CD8-positive, alpha-beta memory T cell (primary cell): ENCODE data around the gene ALPK3. TPM values are rescaled to one million over a fixed set of nuclear protein-coding genes. Genes with fewer than 3 reads are reported as not detected.

ENCODE experiments used
- CTCF ChIA-PET: fragments of 350-600 bp; sonication (Branson Sonifier 250); formaldehyde crosslinking; loops from one replicate; lab custom pipeline; 2021; ENCODE audit warnings: antibody characterized with exemption; lab: Charles Lee
- POLR2A ChIA-PET: fragments of 350-600 bp; sonication (Branson Sonifier 250); formaldehyde crosslinking; loops from one replicate; lab custom pipeline; 2021; ENCODE audit warnings: antibody characterized with exemption; lab: Charles Lee
- DNase-seq, 5 donors: peaks; one replicate each; pipeline versions ENCODE4 v3.0.0 to v3.0.0-alpha.2; 2020 to 2022; ENCODE audit warnings: mixed read lengths in 1 of 5
- H3K27ac ChIP-seq: one replicate; pipeline ENCODE4 v1.7.0; 2013; ENCODE audit warnings: low read depth, mild to moderate bottlenecking, low read length, moderate library complexity
- H3K27me3 ChIP-seq: 2 replicates; pipeline ENCODE4 v1.7.0; 2013; ENCODE audit warnings: low read length, mild to moderate bottlenecking; ENCODE audit not compliant: insufficient read depth, poor library complexity, severe bottlenecking
- H3K36me3 ChIP-seq: 2 replicates; pipeline ENCODE4 v1.7.0; 2013; ENCODE audit warnings: mild to moderate bottlenecking, low read length, moderate library complexity; ENCODE audit not compliant: insufficient read depth
- H3K4me1 ChIP-seq: 2 replicates; pipeline ENCODE4 v1.7.0; 2013; ENCODE audit warnings: mild to moderate bottlenecking, low read length, moderate library complexity; ENCODE audit not compliant: insufficient read depth
- H3K4me3 ChIP-seq: 2 replicates; pipeline ENCODE4 v1.7.0; 2013; ENCODE audit warnings: mild to moderate bottlenecking, low read length
- H3K9me3 ChIP-seq: 2 replicates; pipeline ENCODE4 v1.7.0; 2013; ENCODE audit warnings: mild to moderate bottlenecking, low read length
- H3K27ac Mint-ChIP-seq, 8 donors: one replicate each; pipeline ENCODE4 v1.8.0; 2020 to 2021; ENCODE audit warnings: mixed read lengths in 8 of 8, mild to moderate bottlenecking in 6 of 8, inconsistent platforms in 3 of 8, moderate library complexity in 3 of 8
- H3K27me3 Mint-ChIP-seq, 2 donors: one replicate each; pipeline ENCODE4 v1.8.0; 2020 to 2021; ENCODE audit warnings: mixed read lengths in 2 of 2, mild to moderate bottlenecking in 1 of 2, moderate library complexity in 1 of 2
- H3K36me3 Mint-ChIP-seq, 3 donors: one replicate each; pipeline ENCODE4 v1.8.0; 2020 to 2021; ENCODE audit warnings: mixed read lengths in 3 of 3, inconsistent platforms in 1 of 3, mild to moderate bottlenecking in 1 of 3
- H3K4me1 Mint-ChIP-seq, 3 donors: one replicate each; pipeline ENCODE4 v1.8.0; 2020 to 2021; ENCODE audit warnings: mixed read lengths in 3 of 3, inconsistent platforms in 1 of 3, mild to moderate bottlenecking in 1 of 3
- H3K4me3 Mint-ChIP-seq, 7 donors: one replicate each; pipeline ENCODE4 v1.8.0; 2020 to 2021; ENCODE audit warnings: mixed read lengths in 7 of 7, mild to moderate bottlenecking in 6 of 7, moderate library complexity in 4 of 7, inconsistent platforms in 2 of 7
- H3K9me3 Mint-ChIP-seq, 5 donors: one replicate each; pipeline ENCODE4 v1.8.0; 2020 to 2022; ENCODE audit warnings: mixed read lengths in 5 of 5, mild to moderate bottlenecking in 3 of 5, moderate library complexity in 2 of 5, inconsistent platforms in 1 of 5
- polyA plus RNA-seq: library from polyadenylated mRNA; unstranded; fragments of 300-500 nt; fragmentation: Illumina TruSeq; gene quantifications from one replicate; pipeline ENCODE4 v1.2.3, GENCODE V29; 2021
- total RNA-seq, 2 experiments: library from RNA; stranded (reverse); gene quantifications; one replicate each; pipeline ENCODE4 v1.2.3, GENCODE V29; 2021

The ALPK3 gene
- total and polyA plus RNA-seq, 3 experiments from 2014 or later: 0.03 to 0.18 (median 0.07) TPM

DNA sequence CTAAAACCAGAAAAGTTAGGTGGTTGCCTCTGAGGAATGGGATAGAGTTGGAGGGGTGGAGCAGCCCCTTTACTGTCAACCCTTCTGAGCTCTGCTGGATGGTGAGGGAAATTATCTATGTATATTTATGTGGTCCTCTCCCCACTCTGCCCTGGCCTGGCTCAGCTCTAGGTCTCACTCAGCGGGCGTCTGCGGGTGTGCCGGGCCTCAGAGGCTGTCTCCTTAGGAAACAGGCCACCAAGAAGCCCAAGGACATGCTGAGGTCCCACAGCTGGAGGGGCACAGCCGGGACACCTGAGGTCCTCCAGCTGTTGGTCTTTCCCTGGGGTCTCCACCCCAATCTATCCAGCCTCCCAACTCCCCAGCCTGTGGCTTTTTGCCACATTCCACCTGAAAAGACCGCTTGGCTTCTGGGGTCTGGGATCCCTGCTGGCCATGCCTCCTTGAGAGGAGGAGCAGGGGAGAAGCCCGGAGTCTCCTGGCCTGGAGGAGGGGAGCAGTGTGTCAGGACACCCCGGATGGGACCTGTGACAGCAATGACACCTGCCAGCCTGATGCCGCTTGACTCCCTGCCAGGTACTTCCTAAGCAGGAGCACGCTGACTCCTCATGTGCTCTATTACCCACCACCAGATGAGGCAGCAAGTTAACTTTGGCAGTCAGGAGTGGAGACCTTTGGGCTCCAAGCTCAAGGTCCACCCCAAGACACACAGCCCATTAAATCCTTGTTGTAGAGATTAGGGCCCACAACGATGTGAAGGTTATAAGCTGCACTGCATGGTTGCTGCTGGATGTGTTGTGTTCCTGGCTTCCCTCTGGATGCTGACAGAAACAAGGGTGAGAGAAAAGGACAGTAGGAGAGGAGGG is 67.0 kb downstream of the ALPK3 start, which contains the start of gene SLC28A1:
SLC28A1 (plus strand) TSS at position 747 of the 866 bp plus-strand sequence. CDS start 3,099 bp downstream, outside the sequence.
- no peak for DNase-seq
- Mint-ChIP-seq H3K9me3 (no peaks in the 10 kb centered on the region), H3K4me3 (no peak within 1 kb of the TSS), H3K36me3 (no peaks in the 10 kb centered on the region), H3K4me1 (no peaks in the 10 kb centered on the region), H3K27ac (no peak within 1 kb of the TSS), H3K27me3 (peaks cover 3 to 16% of the 10 kb centered on the region in 2 donors)
- Histone ChIP-seq H3K36me3 (no peaks in the 10 kb centered on the region), H3K4me3 (no peak within 1 kb of the TSS), H3K4me1 (no peaks in the 10 kb centered on the region), H3K27me3 (no peaks in the 10 kb centered on the region), H3K9me3 (no peaks in the 10 kb centered on the region), H3K27ac (no peak within 1 kb of the TSS)
- ChIA-PET POLR2A (no interaction called here), CTCF (no interaction called here)

- no peaks in the 10 kb centered on the region for H3K36me3 ChIP-seq
- Mint-ChIP-seq H3K27me3 (peaks cover 1 to 17% of the 10 kb centered on the region in 2 donors), H3K27ac (no peak overlapping the region), H3K36me3 (no peaks in the 10 kb centered on the region), H3K4me3 (no peak overlapping the region), H3K4me1 (no peaks in the 10 kb centered on the region), H3K9me3 (no peaks in the 10 kb centered on the region)
- no peaks in the 10 kb centered on the region for H3K4me1 ChIP-seq
- H3K27me3 ChIP-seq: no peaks in the 10 kb centered on the region
- H3K9me3 ChIP-seq: no peaks in the 10 kb centered on the region
- no peak overlapping the region for H3K4me3 ChIP-seq
- H3K27ac ChIP-seq: no peak overlapping the region
- DNase-seq: no peak
- CTCF ChIA-PET: no interaction called here
- POLR2A ChIA-PET: no interaction called here
These were observed 68.6 kb downstream of the ALPK3 start for GRCh38 chr15:84885801-84886200.

DNA sequence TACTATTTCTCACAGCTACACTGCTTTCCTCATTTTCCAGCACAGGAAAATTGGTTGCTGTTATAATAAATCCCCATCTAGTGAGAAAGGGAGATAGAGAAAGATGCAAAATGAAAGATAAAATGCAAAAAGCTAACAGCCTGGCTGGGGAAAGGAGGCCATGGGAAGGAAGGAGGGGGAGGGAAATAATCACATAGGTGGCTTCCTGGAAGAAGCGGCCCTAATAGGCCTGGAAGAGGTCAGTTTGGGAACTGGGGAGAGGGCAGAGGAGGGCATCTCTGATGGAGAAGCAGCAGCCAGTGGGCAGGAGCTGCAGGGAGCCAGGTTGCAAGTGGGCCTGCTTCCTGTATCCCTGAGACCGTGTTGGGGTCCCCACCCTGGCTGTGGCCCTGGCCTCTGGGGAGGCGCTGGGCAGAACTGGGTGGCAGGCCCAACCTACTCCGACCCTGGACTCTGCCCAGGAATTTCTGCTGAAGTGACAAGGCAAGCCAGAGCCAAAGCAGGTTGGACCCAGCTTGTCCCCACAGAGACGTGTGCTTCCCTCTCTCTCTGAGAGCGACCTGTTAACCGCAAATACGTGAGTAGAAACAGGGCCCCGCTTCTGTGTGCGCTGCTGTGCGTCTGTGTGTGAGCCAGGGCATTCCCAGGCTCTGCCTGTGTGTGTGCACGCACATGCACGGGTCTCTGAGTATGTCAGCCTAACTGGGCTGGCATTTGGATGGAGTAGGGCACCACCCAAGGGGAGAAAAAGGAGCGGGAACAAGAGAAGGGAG is 69.2 kb downstream of the ALPK3 start:
- Histone ChIP-seq H3K27me3 (no peaks in the 10 kb centered on the region), H3K4me3 (no peak overlapping the region), H3K4me1 (no peaks in the 10 kb centered on the region), H3K9me3 (no peaks in the 10 kb centered on the region), H3K27ac (no peak overlapping the region), H3K36me3 (no peaks in the 10 kb centered on the region)
- H3K4me3 Mint-ChIP-seq: no peak overlapping the region
- no peaks in the 10 kb centered on the region for H3K36me3 Mint-ChIP-seq
- no peaks in the 10 kb centered on the region for H3K4me1 Mint-ChIP-seq
- no peak for DNase-seq
- no peak overlapping the region for H3K27ac Mint-ChIP-seq
- ChIA-PET POLR2A (no interaction called here), CTCF (no interaction called here)
- H3K27me3 Mint-ChIP-seq: peaks cover 1 to 22% of the 10 kb centered on the region in 2 donors
- no peaks in the 10 kb centered on the region for H3K9me3 Mint-ChIP-seq

- no peaks in the 10 kb centered on the region for H3K9me3 Mint-ChIP-seq
- CTCF ChIA-PET: no interaction called here
- no peaks in the 10 kb centered on the region for H3K9me3 ChIP-seq
- H3K4me3 ChIP-seq: no peak overlapping the region
- H3K27me3 Mint-ChIP-seq: peaks cover 1 to 21% of the 10 kb centered on the region in 2 donors
- no peak overlapping the region for H3K27ac Mint-ChIP-seq
- H3K27ac ChIP-seq: no peak overlapping the region
- H3K27me3 ChIP-seq: no peaks in the 10 kb centered on the region
- no peaks in the 10 kb centered on the region for H3K4me1 Mint-ChIP-seq
- no peaks in the 10 kb centered on the region for H3K4me1 ChIP-seq
- no peak overlapping the region for H3K4me3 Mint-ChIP-seq
- POLR2A ChIA-PET: no interaction called here
- no peaks in the 10 kb centered on the region for H3K36me3 ChIP-seq
- H3K36me3 Mint-ChIP-seq: no peaks in the 10 kb centered on the region
- no peak for DNase-seq
These were observed 69.8 kb downstream of the ALPK3 start for GRCh38 chr15:84886984-84887299.

GRCh38 chr15:84887938-84888337 is 70.8 kb downstream of the ALPK3 start:
- Histone ChIP-seq H3K4me3 (no peak overlapping the region), H3K27ac (no peak overlapping the region), H3K27me3 (no peaks in the 10 kb centered on the region), H3K36me3 (no peaks in the 10 kb centered on the region), H3K9me3 (no peaks in the 10 kb centered on the region), H3K4me1 (no peaks in the 10 kb centered on the region)
- CTCF ChIA-PET: no interaction called here
- POLR2A ChIA-PET: no interaction called here
- no peak overlapping the region for H3K4me3 Mint-ChIP-seq
- H3K4me1 Mint-ChIP-seq: no peaks in the 10 kb centered on the region
- H3K27ac Mint-ChIP-seq: no peak overlapping the region
- H3K9me3 Mint-ChIP-seq: no peaks in the 10 kb centered on the region
- no peak for DNase-seq
- H3K27me3 Mint-ChIP-seq: peaks cover 1 to 15% of the 10 kb centered on the region in 2 donors
- H3K36me3 Mint-ChIP-seq: no peaks in the 10 kb centered on the region

GRCh38 chr15:84888639-84889038 is 71.5 kb downstream of the ALPK3 start:
- Histone ChIP-seq H3K4me3 (no peak overlapping the region), H3K27ac (no peak overlapping the region), H3K27me3 (no peaks in the 10 kb centered on the region), H3K36me3 (no peaks in the 10 kb centered on the region), H3K4me1 (no peaks in the 10 kb centered on the region), H3K9me3 (no peaks in the 10 kb centered on the region)
- ChIA-PET POLR2A (no interaction called here), CTCF (no interaction called here)
- no peaks in the 10 kb centered on the region for H3K4me1 Mint-ChIP-seq
- H3K36me3 Mint-ChIP-seq: no peaks in the 10 kb centered on the region
- H3K27ac Mint-ChIP-seq: no peak overlapping the region
- no peak for DNase-seq
- H3K27me3 Mint-ChIP-seq: peaks cover 1 to 18% of the 10 kb centered on the region in 2 donors
- no peak overlapping the region for H3K4me3 Mint-ChIP-seq
- H3K9me3 Mint-ChIP-seq: no peaks in the 10 kb centered on the region

DNA sequence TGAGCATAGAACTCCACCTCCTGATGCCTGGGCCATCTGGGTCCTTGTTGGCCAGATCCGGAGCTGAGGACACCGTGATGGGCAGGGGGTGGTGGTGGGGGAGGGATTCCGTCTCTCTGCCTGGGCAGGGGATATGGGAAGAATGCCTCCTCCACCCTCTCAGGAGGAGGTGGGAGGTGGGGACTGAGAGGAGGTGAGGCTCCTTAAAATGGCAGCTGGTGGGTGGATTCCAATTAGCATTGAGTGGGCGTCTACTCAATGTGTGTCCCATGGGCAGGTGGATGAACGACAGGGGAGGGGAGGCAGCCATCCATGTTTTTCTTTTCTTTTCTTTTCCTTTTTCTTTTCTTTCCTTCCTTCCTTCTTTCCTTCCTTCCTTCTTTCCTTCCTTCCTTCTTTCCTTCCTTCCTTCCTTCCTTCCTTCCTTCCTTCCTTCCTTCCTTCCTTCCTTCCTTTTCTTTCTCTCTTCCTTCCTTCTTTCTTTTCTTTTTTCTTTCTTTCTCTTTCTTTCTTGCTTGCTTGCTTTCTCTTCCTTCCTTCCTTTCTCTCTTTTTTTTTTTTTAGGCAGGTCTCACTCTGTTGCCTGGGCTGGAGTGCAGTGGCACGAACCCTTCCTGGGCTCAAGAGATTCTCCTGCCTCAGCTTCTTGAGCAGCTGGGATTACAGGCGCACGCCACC is 72.3 kb downstream of the ALPK3 start:
- no peak for DNase-seq
- Histone ChIP-seq H3K4me1 (no peaks in the 10 kb centered on the region), H3K27me3 (no peaks in the 10 kb centered on the region), H3K4me3 (no peak overlapping the region), H3K9me3 (no peaks in the 10 kb centered on the region), H3K36me3 (no peaks in the 10 kb centered on the region), H3K27ac (no peak overlapping the region)
- H3K36me3 Mint-ChIP-seq: no peaks in the 10 kb centered on the region
- no peak overlapping the region for H3K27ac Mint-ChIP-seq
- ChIA-PET CTCF (no interaction called here), POLR2A (no interaction called here)
- peaks cover 1 to 19% of the 10 kb centered on the region in 2 donors for H3K27me3 Mint-ChIP-seq
- H3K9me3 Mint-ChIP-seq: no peaks in the 10 kb centered on the region
- no peak overlapping the region for H3K4me3 Mint-ChIP-seq
- no peaks in the 10 kb centered on the region for H3K4me1 Mint-ChIP-seq
